ENCODE data around the gene ITGB5. TPM values are rescaled to one million over a fixed set of nuclear protein-coding genes. Genes with fewer than 3 reads are reported as not detected.

ITGB5 gene
- total RNA-seq, 1 experiment from 2014 or later, result 77.8 TPM

DNA sequence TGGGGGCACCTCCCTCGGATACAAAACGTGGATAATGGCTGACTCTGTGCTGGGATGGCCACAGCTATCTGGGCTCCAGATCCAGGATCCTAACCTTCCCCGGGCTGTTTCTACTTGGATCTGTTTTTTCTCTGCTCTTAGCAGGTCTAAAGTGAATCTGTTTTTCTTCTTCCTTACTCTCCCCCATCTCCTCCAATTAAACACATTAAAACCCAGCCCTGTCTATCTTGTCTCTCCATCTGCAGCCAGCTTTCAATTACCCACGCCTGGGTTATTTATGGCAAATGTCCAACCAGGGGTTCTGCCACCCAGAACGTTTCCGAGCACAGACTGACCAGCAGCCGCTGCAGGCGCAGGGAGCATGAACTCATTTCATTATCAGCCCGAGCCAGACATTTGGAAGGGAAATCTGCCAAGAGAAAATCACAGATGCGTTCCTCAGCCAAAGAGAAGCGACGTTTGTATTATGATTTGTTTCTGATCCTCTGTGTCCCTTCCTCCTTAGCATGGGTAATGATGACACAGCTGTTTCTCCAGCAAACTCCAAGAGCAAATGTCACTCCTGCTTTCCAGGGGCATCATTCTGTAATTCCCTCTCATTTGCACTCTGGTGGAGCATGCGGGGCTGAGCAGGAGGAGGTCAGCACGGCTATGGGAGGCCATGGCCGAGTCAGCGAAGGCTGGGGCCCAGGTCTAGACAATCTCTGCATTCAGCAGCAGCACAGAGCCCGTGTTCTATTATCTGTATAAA lies 114.9 kb downstream of the ITGB5 start:
- H3K4me2 ChIP-seq (ENCODE audit: low read length), result no peak overlapping the region
- H3K9me2 ChIP-seq (ENCODE audit: insufficient read depth), result no peaks in the 10 kb centered on the region
- H3K4me3 ChIP-seq (replicated peaks in 1 of 2; ENCODE audit: low read depth in 1 of 2, low read length in 2 of 2), result no peak overlapping the region
- RAD21 ChIA-PET (ENCODE audit: low non-redundant PET in 1 of 2, low total read pairs in 2 of 2, uncharacterized antibody in 2 of 2, unreplicated experiment in 2 of 2), result no interaction called here
- H3K27ac ChIP-seq (ENCODE audit: low read depth, low read length), result no peak overlapping the region
- ATAC-seq, result no peak
- no peaks in the 10 kb centered on the region for H3K79me2 ChIP-seq (ENCODE audit: insufficient read depth, low read length)
- no peaks in the 10 kb centered on the region for H3K27me3 ChIP-seq (ENCODE audit: insufficient read depth, low read length)
- intact Hi-C loops (cut with micrococcal nuclease), result no loop called here
- no TSS peak for BruUV-seq (replicated peaks)
- no peak overlapping the region for H3K9ac ChIP-seq (ENCODE audit: low read length)
- no peak for DNase-seq (ENCODE audit: low read depth, low spot score)
- CTCF ChIA-PET, result interaction anchor here (5.6 kb wide), 1 partner anchor 129 kb away, joined by 35 read pairs; no protein-coding TSS in a partner anchor
- H2AFZ ChIP-seq (ENCODE audit: low read depth, low read length, poor library complexity, severe bottlenecking), result no peak overlapping the region
- H3K4me1 ChIP-seq (ENCODE audit: control insufficient read depth in 1 of 2, insufficient read depth in 2 of 2, low read length in 2 of 2), result peaks cover 10 to 20% of the 10 kb centered on the region in 2 experiments
- POLR2A ChIA-PET, result no interaction called here
- H3K36me3 ChIP-seq (ENCODE audit: control insufficient read depth in 1 of 2, insufficient read depth in 2 of 2, low read length in 2 of 2), result peaks cover 0 to 5% of the 10 kb centered on the region in 2 experiments; a peak in 1 of 4 replicates
- no peaks in the 10 kb centered on the region for H3K9me3 ChIP-seq (ENCODE audit: control insufficient read depth in 1 of 2, insufficient read depth in 1 of 2, low read depth in 1 of 2, low read length in 2 of 2)
- TF ChIP-seq, protein P1, sequence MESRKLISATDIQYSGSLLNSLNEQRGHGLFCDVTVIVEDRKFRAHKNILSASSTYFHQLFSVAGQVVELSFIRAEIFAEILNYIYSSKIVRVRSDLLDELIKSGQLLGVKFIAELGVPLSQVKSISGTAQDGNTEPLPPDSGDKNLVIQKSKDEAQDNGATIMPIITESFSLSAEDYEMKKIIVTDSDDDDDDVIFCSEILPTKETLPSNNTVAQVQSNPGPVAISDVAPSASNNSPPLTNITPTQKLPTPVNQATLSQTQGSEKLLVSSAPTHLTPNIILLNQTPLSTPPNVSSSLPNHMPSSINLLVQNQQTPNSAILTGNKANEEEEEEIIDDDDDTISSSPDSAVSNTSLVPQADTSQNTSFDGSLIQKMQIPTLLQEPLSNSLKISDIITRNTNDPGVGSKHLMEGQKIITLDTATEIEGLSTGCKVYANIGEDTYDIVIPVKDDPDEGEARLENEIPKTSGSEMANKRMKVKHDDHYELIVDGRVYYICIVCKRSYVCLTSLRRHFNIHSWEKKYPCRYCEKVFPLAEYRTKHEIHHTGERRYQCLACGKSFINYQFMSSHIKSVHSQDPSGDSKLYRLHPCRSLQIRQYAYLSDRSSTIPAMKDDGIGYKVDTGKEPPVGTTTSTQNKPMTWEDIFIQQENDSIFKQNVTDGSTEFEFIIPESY (IDR thresholded peaks at IDR 0.05; ENCODE audit: extremely low read depth, insufficient replicate concordance, low read length), result no peak
- TF ChIP-seq POLR2AphosphoS5 (IDR thresholded peaks at IDR 0.05; ENCODE audit: low read depth, low read length), result no peak
- H4K20me1 ChIP-seq (ENCODE audit: insufficient read depth), result no peaks in the 10 kb centered on the region

- H3K4me3 ChIP-seq (replicated peaks in 1 of 2; ENCODE audit: low read depth in 1 of 2, low read length in 2 of 2), result no peak overlapping the region
- no peaks in the 10 kb centered on the region for H3K79me2 ChIP-seq (ENCODE audit: insufficient read depth, low read length)
- no peak overlapping the region for H3K27ac ChIP-seq (ENCODE audit: low read depth, low read length)
- ChIA-PET RAD21 (ENCODE audit: low non-redundant PET in 1 of 2, low total read pairs in 2 of 2, uncharacterized antibody in 2 of 2, unreplicated experiment in 2 of 2) (no interaction called here), CTCF (interaction anchor here (2.3 to 5.6 kb wide), 2 partner anchors 10 to 130 kb away, joined by 11 to 35 read pairs; no protein-coding TSS in a partner anchor), POLR2A (interaction anchor here (0.7 kb wide), 1 partner anchor 47 kb away, joined by 3 read pairs; no protein-coding TSS in a partner anchor)
- no peaks in the 10 kb centered on the region for H4K20me1 ChIP-seq (ENCODE audit: insufficient read depth)
- no TSS peak for BruUV-seq (replicated peaks)
- no peaks in the 10 kb centered on the region for H3K27me3 ChIP-seq (ENCODE audit: insufficient read depth, low read length)
- H3K9ac ChIP-seq (ENCODE audit: low read length), result no peak overlapping the region
- no peaks in the 10 kb centered on the region for H3K9me2 ChIP-seq (ENCODE audit: insufficient read depth)
- no peak for ATAC-seq
- no peak for DNase-seq (ENCODE audit: low read depth, low spot score)
- no peak overlapping the region for H2AFZ ChIP-seq (ENCODE audit: low read depth, low read length, poor library complexity, severe bottlenecking)
- intact Hi-C loops (cut with micrococcal nuclease), result no loop called here
- no peak overlapping the region for H3K4me2 ChIP-seq (ENCODE audit: low read length)
- no peaks in the 10 kb centered on the region for H3K9me3 ChIP-seq (ENCODE audit: control insufficient read depth in 1 of 2, insufficient read depth in 1 of 2, low read depth in 1 of 2, low read length in 2 of 2)
- peaks cover 10 to 20% of the 10 kb centered on the region in 2 experiments for H3K4me1 ChIP-seq (ENCODE audit: control insufficient read depth in 1 of 2, insufficient read depth in 2 of 2, low read length in 2 of 2)
- H3K36me3 ChIP-seq (ENCODE audit: control insufficient read depth in 1 of 2, insufficient read depth in 2 of 2, low read length in 2 of 2), result peaks cover 3 to 5% of the 10 kb centered on the region in 2 experiments; a peak in 1 of 4 replicates
- TF ChIP-seq, protein P1 (IDR thresholded peaks at IDR 0.05; ENCODE audit: extremely low read depth, insufficient replicate concordance, low read length), result no peak
- TF ChIP-seq CTCF (IDR thresholded peaks at IDR 0.05 in 2 of 3, conservative IDR thresholded peaks at IDR 0.05 in 1 of 3; ENCODE audit: borderline replicate concordance in 1 of 3, insufficient read depth in 1 of 3, low read depth in 2 of 3, low read length in 2 of 3) (no peak), POLR2AphosphoS5 (IDR thresholded peaks at IDR 0.05; ENCODE audit: low read depth, low read length) (no peak), CEBPB (IDR thresholded peaks at IDR 0.05; ENCODE audit: low read depth) (no peak), TCF7L2 (IDR thresholded peaks at IDR 0.05; ENCODE audit: borderline replicate concordance, extremely low read depth, insufficient read depth, insufficient read length) (no peak), EZH2phosphoT487 (IDR thresholded peaks at IDR 0.05; ENCODE audit: borderline replicate concordance) (no peak), POLR2A (IDR thresholded peaks at IDR 0.05; ENCODE audit: borderline replicate concordance, extremely low read depth, insufficient read depth, insufficient read length) (no peak), SRF (IDR thresholded peaks at IDR 0.05; ENCODE audit: low read depth) (no peak)
These were observed 116.1 kb downstream of the ITGB5 start for GRCh38 chr3:124771083-124771445.
